ENCODE data around the gene ATL1.
"Not testable (repeated sequence)": the region's sequence is repeated elsewhere in the genome, so short reads cannot be mapped to it uniquely, and the experiment has no call there.

Gene ATL1

GRCh38 chr14:50602035-50602434 lies 42.1 kb downstream of the ATL1 start:
- no peak for DNase-seq (ENCODE audit: low spot score)

GRCh38 chr14:50603565-50603964 lies 43.6 kb downstream of the ATL1 start:
- no peak for DNase-seq (ENCODE audit: low spot score)

- DNase-seq (ENCODE audit: low spot score) = no peak
Measured at GRCh38 chr14:50605766-50606165, 45.8 kb downstream of the ATL1 start.

- DNase-seq (ENCODE audit: low spot score) = no peak
Measured at GRCh38 chr14:50606468-50606867, 46.5 kb downstream of the ATL1 start.

- peak; percentile 79 for DNase-seq (ENCODE audit: low spot score)
Measured at GRCh38 chr14:50607181-50607580, 47.2 kb downstream of the ATL1 start.

- no peak for DNase-seq (ENCODE audit: low spot score)
Measured at GRCh38 chr14:50607761-50608160, 47.8 kb downstream of the ATL1 start.

- peak; percentile 33 for DNase-seq (ENCODE audit: low spot score)
Measured at GRCh38 chr14:50608302-50608851, 48.4 kb downstream of the ATL1 start.

GRCh38 chr14:50610465-50610864 lies 50.5 kb downstream of the ATL1 start:
- no peak for DNase-seq (ENCODE audit: low spot score)

- no peak for DNase-seq (ENCODE audit: low spot score)
Measured at GRCh38 chr14:50612806-50613205, 52.9 kb downstream of the ATL1 start.

- no peak for DNase-seq (ENCODE audit: low spot score)
Measured at GRCh38 chr14:50615056-50615455, 55.1 kb downstream of the ATL1 start.

- DNase-seq (ENCODE audit: low spot score) = no peak
Measured at GRCh38 chr14:50615552-50615951, 55.6 kb downstream of the ATL1 start.

- no peak for DNase-seq (ENCODE audit: low spot score)
Measured at GRCh38 chr14:50616275-50616674, 56.3 kb downstream of the ATL1 start.

- DNase-seq (ENCODE audit: low spot score) = peak; percentile 59
Measured at GRCh38 chr14:50619569-50620141, 59.7 kb downstream of the ATL1 start.

- DNase-seq (ENCODE audit: low spot score) = no peak
Measured at GRCh38 chr14:50620341-50620740, 60.4 kb downstream of the ATL1 start.

GRCh38 chr14:50622978-50623377 lies 63.0 kb downstream of the ATL1 start:
- DNase-seq (ENCODE audit: low spot score) = peak; percentile 11

GRCh38 chr14:50624447-50624846 lies 64.5 kb downstream of the ATL1 start:
- no peak for DNase-seq (ENCODE audit: low spot score)

GRCh38 chr14:50624947-50625346 lies 65.0 kb downstream of the ATL1 start:
- not testable (repeated sequence) for DNase-seq (ENCODE audit: low spot score)

GRCh38 chr14:50631408-50631821 lies 71.5 kb downstream of the ATL1 start:
- DNase-seq (ENCODE audit: low spot score) = no peak

GRCh38 chr14:50633954-50634353 lies 74.0 kb downstream of the ATL1 start:
- DNase-seq (ENCODE audit: low spot score) = no peak

GRCh38 chr14:50635141-50635540 lies 75.2 kb downstream of the ATL1 start:
- DNase-seq (ENCODE audit: low spot score) = no peak

- no peak for DNase-seq (ENCODE audit: low spot score)
Measured at GRCh38 chr14:50647282-50647681, 87.3 kb downstream of the ATL1 start.

GRCh38 chr14:50647753-50648152 lies 87.8 kb downstream of the ATL1 start:
- peak; percentile 13 for DNase-seq (ENCODE audit: low spot score)

GRCh38 chr14:50649691-50650090 lies 89.7 kb downstream of the ATL1 start:
- no peak for DNase-seq (ENCODE audit: low spot score)

GRCh38 chr14:50656776-50657175 lies 96.8 kb downstream of the ATL1 start:
- DNase-seq (ENCODE audit: low spot score) = no peak

Data from AG20443 (cell line).